GM06990 (cell line): Measurements from ENCODE around the gene OPN1LW.

Experiments used
- DNase-seq: peaks from one replicate; pipeline ENCODE4 v3.0.0-alpha.2; 2011; ENCODE audit not compliant: insufficient read length; ENCODE audit errors: extremely low read depth
- H3K27me3 ChIP-seq: replicated peaks from 2 replicates; pipeline ENCODE4 v1.6.0; 2011; ENCODE audit warnings: low read length; ENCODE audit not compliant: control insufficient read depth, insufficient read depth
- H3K36me3 ChIP-seq: 2 replicates; pipeline ENCODE4 v1.5.1; 2011; ENCODE audit warnings: low read length; ENCODE audit not compliant: control insufficient read depth, insufficient read depth
- H3K4me3 ChIP-seq: replicated peaks from 2 replicates; pipeline ENCODE4 v1.5.1; 2011; ENCODE audit warnings: low read depth, mild to moderate bottlenecking, control low read depth, low read length
- TF ChIP-seq, protein P1 (sequence below): IDR thresholded peaks from 2 replicates; pipeline ENCODE4 v1.5.1; 2011; ENCODE audit warnings: low read length, control low read depth, mild to moderate bottlenecking, inconsistent platforms; ENCODE audit not compliant: insufficient read depth, poor library complexity, severe bottlenecking

Gene OPN1LW

GRCh38 chrX:154135458-154136229 lies 8.4 kb upstream of the OPN1LW start:
- Histone ChIP-seq H3K27me3 (no peaks in the 10 kb centered on the region; the same call in 1 of the 2 replicates), H3K36me3 (no peaks in the 10 kb centered on the region), H3K4me3 (no peak overlapping the region)
- DNase-seq = no peak
- TF ChIP-seq, protein P1, sequence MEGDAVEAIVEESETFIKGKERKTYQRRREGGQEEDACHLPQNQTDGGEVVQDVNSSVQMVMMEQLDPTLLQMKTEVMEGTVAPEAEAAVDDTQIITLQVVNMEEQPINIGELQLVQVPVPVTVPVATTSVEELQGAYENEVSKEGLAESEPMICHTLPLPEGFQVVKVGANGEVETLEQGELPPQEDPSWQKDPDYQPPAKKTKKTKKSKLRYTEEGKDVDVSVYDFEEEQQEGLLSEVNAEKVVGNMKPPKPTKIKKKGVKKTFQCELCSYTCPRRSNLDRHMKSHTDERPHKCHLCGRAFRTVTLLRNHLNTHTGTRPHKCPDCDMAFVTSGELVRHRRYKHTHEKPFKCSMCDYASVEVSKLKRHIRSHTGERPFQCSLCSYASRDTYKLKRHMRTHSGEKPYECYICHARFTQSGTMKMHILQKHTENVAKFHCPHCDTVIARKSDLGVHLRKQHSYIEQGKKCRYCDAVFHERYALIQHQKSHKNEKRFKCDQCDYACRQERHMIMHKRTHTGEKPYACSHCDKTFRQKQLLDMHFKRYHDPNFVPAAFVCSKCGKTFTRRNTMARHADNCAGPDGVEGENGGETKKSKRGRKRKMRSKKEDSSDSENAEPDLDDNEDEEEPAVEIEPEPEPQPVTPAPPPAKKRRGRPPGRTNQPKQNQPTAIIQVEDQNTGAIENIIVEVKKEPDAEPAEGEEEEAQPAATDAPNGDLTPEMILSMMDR = no peak

GRCh38 chrX:154136627-154137161 lies 7.3 kb upstream of the OPN1LW start:
- Histone ChIP-seq H3K36me3 (no peaks in the 10 kb centered on the region), H3K4me3 (no peak overlapping the region), H3K27me3 (no peaks in the 10 kb centered on the region; the same call in 1 of the 2 replicates)
- TF ChIP-seq, protein P1 = peak; percentile 58
- DNase-seq = peak; percentile 57

- no peaks in the 10 kb centered on the region for H3K36me3 ChIP-seq
- TF ChIP-seq, protein P1 = no peak
These were observed 5.2 kb upstream of the OPN1LW start for GRCh38 chrX:154138857-154139256.

DNA sequence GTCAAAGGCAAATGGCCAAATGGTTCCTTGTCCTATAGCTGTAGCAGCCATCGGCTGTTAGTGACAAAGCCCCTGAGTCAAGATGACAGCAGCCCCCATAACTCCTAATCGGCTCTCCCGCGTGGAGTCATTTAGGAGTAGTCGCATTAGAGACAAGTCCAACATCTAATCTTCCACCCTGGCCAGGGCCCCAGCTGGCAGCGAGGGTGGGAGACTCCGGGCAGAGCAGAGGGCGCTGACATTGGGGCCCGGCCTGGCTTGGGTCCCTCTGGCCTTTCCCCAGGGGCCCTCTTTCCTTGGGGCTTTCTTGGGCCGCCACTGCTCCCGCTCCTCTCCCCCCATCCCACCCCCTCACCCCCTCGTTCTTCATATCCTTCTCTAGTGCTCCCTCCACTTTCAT lies 3.8 kb upstream of the OPN1LW start:
- TF ChIP-seq, protein P1 = no peak
- H3K36me3 ChIP-seq = no peaks in the 10 kb centered on the region
- no peak overlapping the region for H3K4me3 ChIP-seq
- H3K27me3 ChIP-seq = no peaks in the 10 kb centered on the region; the same call in 1 of the 2 replicates
- no peak for DNase-seq

More at GRCh38 chrX:154138857-154139256, 5.2 kb upstream of the OPN1LW start:
- H3K27me3 ChIP-seq = no peaks in the 10 kb centered on the region; the same call in 1 of the 2 replicates
- no peak overlapping the region for H3K4me3 ChIP-seq
- no peak for DNase-seq

- H3K4me3 ChIP-seq = no peak overlapping the region
- no peaks in the 10 kb centered on the region for H3K36me3 ChIP-seq
- TF ChIP-seq, protein P1 = no peak
- H3K27me3 ChIP-seq = no peaks in the 10 kb centered on the region; the same call in 1 of the 2 replicates
- no peak for DNase-seq
These were observed 3.3 kb upstream of the OPN1LW start for GRCh38 chrX:154140742-154141141.
